Esophagus squamous epithelium (tissue), 4 donors: ENCODE measurements around the gene HSPA1L.
"Not testable (repeated sequence)": the region's sequence is repeated elsewhere in the genome, so short reads cannot be mapped to it uniquely, and the experiment has no call there.

ENCODE experiments used
- POLR2A ChIP-seq, 4 donors: fragments of 450-650 bp; IDR thresholded peaks; one replicate each; pipeline ENCODE4 v1.6.1; 2017; ENCODE audit warnings: antibody characterized with exemption in 4 of 4, mild to moderate bottlenecking in 4 of 4, moderate library complexity in 3 of 4
- TF ChIP-seq, protein P1 (sequence below), 6 experiments: fragments of 450-650 bp in 4 of 6; fragments of 200-600 bp in 2 of 6; sonication (generic) in 2 of 6; IDR thresholded peaks; one replicate each; pipeline ENCODE4 v1.5.1; 2016 to 2019; ENCODE audit warnings: antibody characterized with exemption in 6 of 6, mild to moderate bottlenecking in 4 of 6, moderate library complexity in 4 of 6

- TF ChIP-seq, protein P1, sequence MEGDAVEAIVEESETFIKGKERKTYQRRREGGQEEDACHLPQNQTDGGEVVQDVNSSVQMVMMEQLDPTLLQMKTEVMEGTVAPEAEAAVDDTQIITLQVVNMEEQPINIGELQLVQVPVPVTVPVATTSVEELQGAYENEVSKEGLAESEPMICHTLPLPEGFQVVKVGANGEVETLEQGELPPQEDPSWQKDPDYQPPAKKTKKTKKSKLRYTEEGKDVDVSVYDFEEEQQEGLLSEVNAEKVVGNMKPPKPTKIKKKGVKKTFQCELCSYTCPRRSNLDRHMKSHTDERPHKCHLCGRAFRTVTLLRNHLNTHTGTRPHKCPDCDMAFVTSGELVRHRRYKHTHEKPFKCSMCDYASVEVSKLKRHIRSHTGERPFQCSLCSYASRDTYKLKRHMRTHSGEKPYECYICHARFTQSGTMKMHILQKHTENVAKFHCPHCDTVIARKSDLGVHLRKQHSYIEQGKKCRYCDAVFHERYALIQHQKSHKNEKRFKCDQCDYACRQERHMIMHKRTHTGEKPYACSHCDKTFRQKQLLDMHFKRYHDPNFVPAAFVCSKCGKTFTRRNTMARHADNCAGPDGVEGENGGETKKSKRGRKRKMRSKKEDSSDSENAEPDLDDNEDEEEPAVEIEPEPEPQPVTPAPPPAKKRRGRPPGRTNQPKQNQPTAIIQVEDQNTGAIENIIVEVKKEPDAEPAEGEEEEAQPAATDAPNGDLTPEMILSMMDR (IDR thresholded peaks at IDR 0.05): not testable (repeated sequence)
- not testable (repeated sequence) for TF ChIP-seq POLR2A (IDR thresholded peaks at IDR 0.05)
Measured at GRCh38 chr6:31817133-31817928, 2.2 kb upstream of the HSPA1L start.
